Memory B cell (primary cell): ENCODE data around the gene GNLY.

Source experiments
- ATAC-seq: fragments of 150-1000 bp; cut with Tn5 transposase; 2 replicates; pipeline ENCODE4 v1.10.0; 2021; ENCODE audit warnings: low read depth, mild to moderate bottlenecking, moderate library complexity
- DNase-seq, 2 donors: peaks; one replicate each; pipeline ENCODE4 v3.0.0; 2022; ENCODE audit warnings: low spot score in 2 of 2
- H3K27ac Mint-ChIP-seq: one replicate; pipeline ENCODE4 v1.8.0; 2022; ENCODE audit warnings: mild to moderate bottlenecking, moderate library complexity, mixed read lengths
- H3K27me3 Mint-ChIP-seq: one replicate; pipeline ENCODE4 v1.8.0; 2022; ENCODE audit warnings: mixed read lengths
- H3K36me3 Mint-ChIP-seq: one replicate; pipeline ENCODE4 v1.8.0; 2022; ENCODE audit warnings: mild to moderate bottlenecking, mixed read lengths
- H3K4me1 Mint-ChIP-seq: one replicate; pipeline ENCODE4 v1.8.0; 2022; ENCODE audit warnings: mixed read lengths
- H3K4me3 Mint-ChIP-seq: one replicate; pipeline ENCODE4 v1.8.0; 2022; ENCODE audit warnings: mild to moderate bottlenecking, moderate library complexity, mixed read lengths
- H3K9me3 Mint-ChIP-seq: one replicate; pipeline ENCODE4 v1.8.0; 2022; ENCODE audit warnings: mixed read lengths

GNLY gene

GRCh38 chr2:85684806-85685205, 9.4 kb upstream of the GNLY start:
- Mint-ChIP-seq H3K27ac (no peak overlapping the region), H3K4me1 (no peaks in the 10 kb centered on the region), H3K36me3 (no peaks in the 10 kb centered on the region), H3K27me3 (no peaks in the 10 kb centered on the region), H3K4me3 (no peak overlapping the region), H3K9me3 (no peaks in the 10 kb centered on the region)
- no peak for DNase-seq
- ATAC-seq = no peak

- Mint-ChIP-seq H3K4me3 (no peak overlapping the region), H3K36me3 (no peaks in the 10 kb centered on the region), H3K9me3 (no peaks in the 10 kb centered on the region), H3K27me3 (peaks cover 4% of the 10 kb centered on the region), H3K4me1 (no peaks in the 10 kb centered on the region), H3K27ac (no peak overlapping the region)
- no peak for DNase-seq
- ATAC-seq = no peak
These were observed 3.2 kb upstream of the GNLY start for GRCh38 chr2:85690932-85691331.

DNA sequence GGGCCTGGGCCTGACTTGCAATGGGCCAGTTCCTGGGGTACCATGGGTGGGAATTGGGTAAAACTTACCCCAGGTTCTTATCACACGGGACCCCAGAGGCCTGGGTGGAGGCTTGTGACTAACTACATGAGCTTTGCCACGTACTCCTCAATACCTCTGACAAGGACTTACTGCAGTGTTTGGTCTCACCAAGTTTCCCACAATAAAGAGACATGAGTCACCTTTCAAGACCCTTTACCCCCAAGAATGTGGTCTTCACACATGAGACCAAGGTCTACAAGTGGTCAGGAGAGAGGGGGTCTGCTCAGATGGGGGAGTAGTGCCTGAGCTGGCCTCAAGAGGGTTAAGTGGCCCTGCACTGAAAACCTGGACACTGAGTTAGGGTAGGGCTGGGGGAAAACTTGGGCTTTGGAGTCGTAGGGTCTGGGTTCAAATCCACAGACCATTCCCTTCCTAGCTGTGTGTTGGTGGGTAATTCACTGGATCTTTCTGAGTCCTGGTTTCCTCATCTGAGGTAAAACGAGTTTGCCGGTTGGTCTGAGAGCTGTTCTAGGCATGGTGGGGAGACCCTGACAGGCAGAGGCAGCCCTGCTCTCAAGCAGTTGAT, 2.0 kb upstream of the GNLY start:
- H3K36me3 Mint-ChIP-seq = no peaks in the 10 kb centered on the region
- H3K27ac Mint-ChIP-seq = no peak overlapping the region
- no peak overlapping the region for H3K4me3 Mint-ChIP-seq
- no peaks in the 10 kb centered on the region for H3K9me3 Mint-ChIP-seq
- no peak for DNase-seq
- no peak for ATAC-seq
- H3K27me3 Mint-ChIP-seq = peaks cover 4% of the 10 kb centered on the region
- no peaks in the 10 kb centered on the region for H3K4me1 Mint-ChIP-seq

GRCh38 chr2:85695121-85695520, 963 bp downstream of the GNLY start:
- Mint-ChIP-seq H3K4me1 (peaks cover 4% of the 10 kb centered on the region), H3K36me3 (no peaks in the 10 kb centered on the region), H3K27ac (no peak overlapping the region), H3K9me3 (no peaks in the 10 kb centered on the region), H3K27me3 (peaks cover 4% of the 10 kb centered on the region), H3K4me3 (no peak overlapping the region)
- ATAC-seq (no peak), DNase-seq (no peak)

DNA sequence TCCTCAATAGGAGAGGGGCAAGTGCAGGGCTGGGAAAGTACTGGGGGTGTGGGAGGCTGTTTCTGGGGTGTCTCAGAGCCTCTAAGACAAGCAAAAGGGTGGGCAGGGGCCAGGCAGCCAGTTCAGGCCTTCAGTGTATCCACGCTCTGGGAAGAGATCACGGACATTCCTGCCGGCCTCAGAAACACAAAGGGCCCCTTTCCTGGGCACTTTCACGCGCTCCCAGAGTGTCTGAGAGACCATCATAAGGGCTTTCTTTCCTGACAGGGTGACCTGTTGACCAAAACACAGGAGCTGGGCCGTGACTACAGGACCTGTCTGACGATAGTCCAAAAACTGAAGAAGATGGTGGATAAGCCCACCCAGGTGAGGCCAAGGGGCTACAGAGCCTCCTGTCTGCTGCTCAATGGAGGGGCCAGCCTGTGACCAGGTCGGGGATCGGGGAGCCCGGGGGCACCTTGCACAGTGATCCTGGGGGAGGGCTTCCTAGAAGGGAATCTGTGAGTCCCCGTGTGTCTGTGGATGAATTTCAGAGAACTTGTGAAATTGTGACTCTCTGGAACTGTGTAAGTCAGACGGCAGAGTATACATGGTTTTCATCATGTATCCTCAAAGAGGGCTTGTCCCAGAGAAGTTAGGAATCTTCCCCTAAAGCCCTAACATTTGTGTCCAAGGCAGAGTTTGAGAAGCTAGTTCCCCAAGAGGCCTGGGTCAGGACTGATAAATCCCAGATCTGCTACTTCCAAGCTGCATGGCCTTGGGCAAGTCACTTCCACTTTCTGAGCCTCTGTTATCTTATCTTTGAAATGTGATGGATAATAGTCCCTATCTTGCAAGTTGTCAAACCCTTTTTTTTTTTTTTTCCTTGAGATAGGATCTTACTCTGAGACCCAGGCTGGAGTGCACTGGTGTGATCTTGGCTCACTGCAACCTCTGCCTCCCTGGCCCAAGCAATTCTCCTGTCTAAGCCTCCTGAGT, 1.8 kb downstream of the GNLY start:
- H3K4me1 Mint-ChIP-seq = peaks cover 4% of the 10 kb centered on the region
- no peaks in the 10 kb centered on the region for H3K9me3 Mint-ChIP-seq
- H3K4me3 Mint-ChIP-seq = no peak overlapping the region
- H3K36me3 Mint-ChIP-seq = no peaks in the 10 kb centered on the region
- no peak overlapping the region for H3K27ac Mint-ChIP-seq
- peaks cover 1% of the 10 kb centered on the region for H3K27me3 Mint-ChIP-seq
- ATAC-seq = no peak
- no peak for DNase-seq

DNA sequence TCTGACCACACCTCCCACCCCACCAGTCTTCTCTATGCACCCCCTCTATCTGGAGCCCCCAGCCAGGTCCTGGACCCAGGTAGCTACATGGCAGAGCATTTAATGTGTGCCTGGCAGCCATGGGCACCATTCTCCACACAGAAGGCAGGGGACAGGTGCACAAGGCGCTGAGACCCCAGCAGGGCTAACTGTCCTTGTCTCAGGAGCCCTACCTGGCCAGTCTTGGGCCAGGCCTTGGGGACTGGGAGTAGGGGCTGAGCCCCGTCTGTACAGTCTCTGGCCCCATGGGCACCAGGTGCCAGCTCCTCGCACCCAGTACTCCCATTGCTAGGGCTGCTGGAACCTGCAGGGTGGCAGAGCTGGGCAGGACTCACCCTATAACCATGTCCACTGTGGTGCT, 2.9 kb downstream of the GNLY start:
- no peak for ATAC-seq
- Mint-ChIP-seq H3K27me3 (peaks cover under 1% of the 10 kb centered on the region), H3K4me3 (no peak overlapping the region), H3K27ac (no peak overlapping the region), H3K36me3 (no peaks in the 10 kb centered on the region), H3K9me3 (no peaks in the 10 kb centered on the region), H3K4me1 (peaks cover 4% of the 10 kb centered on the region)
- no peak for DNase-seq

- Mint-ChIP-seq H3K27me3 (no peaks in the 10 kb centered on the region), H3K4me1 (peaks cover 9% of the 10 kb centered on the region), H3K27ac (no peak overlapping the region), H3K9me3 (no peaks in the 10 kb centered on the region), H3K36me3 (no peaks in the 10 kb centered on the region), H3K4me3 (no peak overlapping the region)
- DNase-seq = no peak
- no peak for ATAC-seq
These were observed 3.6 kb downstream of the GNLY start for GRCh38 chr2:85697716-85698115.

DNA sequence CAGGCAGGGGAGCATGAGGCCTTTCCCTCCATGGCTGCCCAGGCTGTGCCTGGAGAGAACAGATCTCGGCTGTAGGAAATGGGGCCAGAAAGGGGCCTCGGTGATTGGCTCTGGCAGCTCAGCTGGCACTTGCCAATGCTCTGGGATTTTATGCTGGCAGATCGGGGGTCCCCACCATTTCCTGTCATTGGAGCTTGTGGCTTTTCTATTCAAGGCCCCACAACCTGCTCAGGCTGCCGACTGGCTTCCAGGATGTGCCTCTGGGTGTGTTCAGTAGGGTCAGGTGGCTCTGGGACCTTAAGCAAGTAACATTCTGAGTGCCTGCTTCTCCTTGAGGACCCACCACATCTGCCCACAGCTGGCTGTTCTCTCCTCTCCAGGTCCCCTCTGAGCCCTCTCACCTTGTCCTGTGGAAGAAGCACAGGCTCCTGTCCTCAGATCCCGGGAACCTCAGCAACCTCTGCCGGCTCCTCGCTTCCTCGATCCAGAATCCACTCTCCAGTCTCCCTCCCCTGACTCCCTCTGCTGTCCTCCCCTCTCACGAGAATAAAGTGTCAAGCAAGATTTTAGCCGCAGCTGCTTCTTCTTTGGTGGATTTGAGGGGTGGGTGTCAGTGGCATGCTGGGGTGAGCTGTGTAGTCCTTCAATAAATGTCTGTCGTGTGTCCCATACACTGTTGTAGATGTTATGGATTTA, 4.2 kb downstream of the GNLY start:
- no peaks in the 10 kb centered on the region for H3K36me3 Mint-ChIP-seq
- H3K4me3 Mint-ChIP-seq = no peak overlapping the region
- no peak overlapping the region for H3K27ac Mint-ChIP-seq
- H3K9me3 Mint-ChIP-seq = no peaks in the 10 kb centered on the region
- peaks cover 15% of the 10 kb centered on the region for H3K4me1 Mint-ChIP-seq
- ATAC-seq = no peak
- no peaks in the 10 kb centered on the region for H3K27me3 Mint-ChIP-seq
- DNase-seq = no peak

- ATAC-seq (no peak), DNase-seq (no peak)
- no peak overlapping the region for H3K4me3 Mint-ChIP-seq
- H3K27ac Mint-ChIP-seq = no peak overlapping the region
- no peaks in the 10 kb centered on the region for H3K9me3 Mint-ChIP-seq
- H3K4me1 Mint-ChIP-seq = peaks cover 19% of the 10 kb centered on the region
- H3K27me3 Mint-ChIP-seq = no peaks in the 10 kb centered on the region
- no peaks in the 10 kb centered on the region for H3K36me3 Mint-ChIP-seq
These were observed 4.7 kb downstream of the GNLY start for GRCh38 chr2:85698880-85699254.

DNA sequence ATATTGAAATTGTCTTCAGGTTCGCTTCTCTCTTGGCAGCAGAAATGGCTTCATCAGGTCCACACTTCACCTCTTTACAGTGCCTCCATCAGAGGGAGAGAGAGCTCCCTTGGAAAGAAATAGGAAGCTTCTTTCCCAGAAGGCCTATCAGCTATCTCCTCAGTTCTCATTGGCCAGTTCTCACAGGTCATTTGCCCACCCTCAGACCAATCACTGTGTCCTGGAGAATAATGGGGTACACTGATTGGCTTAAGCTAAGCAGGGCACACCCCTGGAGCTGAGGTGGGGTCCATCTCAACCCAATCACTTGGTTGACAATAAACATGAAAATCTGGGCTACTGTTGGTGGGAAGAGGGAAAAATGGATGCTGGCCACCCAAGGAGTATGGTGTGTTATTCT, 5.2 kb downstream of the GNLY start:
- Mint-ChIP-seq H3K4me3 (no peak overlapping the region), H3K4me1 (peaks cover 22% of the 10 kb centered on the region), H3K36me3 (no peaks in the 10 kb centered on the region), H3K27ac (no peak overlapping the region), H3K9me3 (no peaks in the 10 kb centered on the region), H3K27me3 (no peaks in the 10 kb centered on the region)
- ATAC-seq (no peak), DNase-seq (no peak)

GRCh38 chr2:85702172-85702571, 8.0 kb downstream of the GNLY start:
- H3K4me3 Mint-ChIP-seq = no peak overlapping the region
- H3K4me1 Mint-ChIP-seq = peaks cover 38% of the 10 kb centered on the region
- H3K36me3 Mint-ChIP-seq = no peaks in the 10 kb centered on the region
- H3K27ac Mint-ChIP-seq = peak overlapping the region; percentile 90
- no peaks in the 10 kb centered on the region for H3K9me3 Mint-ChIP-seq
- H3K27me3 Mint-ChIP-seq = no peaks in the 10 kb centered on the region
- no peak for DNase-seq
- no peak for ATAC-seq

- H3K4me3 Mint-ChIP-seq = no peak overlapping the region
These were observed 8.6 kb downstream of the GNLY start for GRCh38 chr2:85702800-85703199.

DNA sequence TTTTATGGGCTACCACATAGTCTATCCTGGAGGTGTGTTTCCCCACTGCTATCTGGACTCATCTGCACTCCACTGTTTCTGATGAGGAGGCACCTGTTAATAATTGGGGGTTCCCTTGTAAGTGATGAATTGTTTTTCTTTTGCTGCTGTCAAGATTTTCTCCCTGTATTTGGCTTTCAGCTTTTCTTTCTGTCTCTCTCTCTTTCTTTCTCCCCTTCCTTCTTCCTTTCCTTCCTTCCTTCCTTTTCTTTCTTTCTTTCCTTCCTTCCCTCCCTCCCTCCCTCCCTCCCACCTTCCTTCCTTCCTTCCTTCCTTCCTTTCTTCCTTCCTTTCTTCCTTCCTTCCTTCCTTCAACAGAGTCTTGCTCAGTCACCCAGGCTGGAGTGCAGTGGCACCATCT, 9.2 kb downstream of the GNLY start:
- Mint-ChIP-seq H3K4me1 (peaks cover 39% of the 10 kb centered on the region), H3K36me3 (no peaks in the 10 kb centered on the region), H3K9me3 (no peaks in the 10 kb centered on the region), H3K4me3 (no peak overlapping the region), H3K27me3 (no peaks in the 10 kb centered on the region), H3K27ac (peak overlapping the region; percentile 90)
- ATAC-seq = no peak
- DNase-seq = no peak

More at GRCh38 chr2:85702800-85703199, 8.6 kb downstream of the GNLY start:
- Mint-ChIP-seq H3K27ac (peak overlapping the region; percentile 90), H3K9me3 (no peaks in the 10 kb centered on the region), H3K4me1 (peaks cover 39% of the 10 kb centered on the region), H3K27me3 (no peaks in the 10 kb centered on the region), H3K36me3 (no peaks in the 10 kb centered on the region)
- DNase-seq = no peak
- ATAC-seq = no peak

- Mint-ChIP-seq H3K27ac (peak overlapping the region; percentile 90), H3K4me3 (peak overlapping the region; percentile 28), H3K27me3 (no peaks in the 10 kb centered on the region), H3K4me1 (peaks cover 35% of the 10 kb centered on the region), H3K36me3 (no peaks in the 10 kb centered on the region), H3K9me3 (no peaks in the 10 kb centered on the region)
- ATAC-seq = no peak
- DNase-seq = no peak
These were observed 9.9 kb downstream of the GNLY start for GRCh38 chr2:85704038-85704437.
